ENCODE data around the gene COA1.
"Not testable (repeated sequence)": the region's sequence is repeated elsewhere in the genome, so short reads cannot be mapped to it uniquely, and the experiment has no call there.

Gene COA1

DNA sequence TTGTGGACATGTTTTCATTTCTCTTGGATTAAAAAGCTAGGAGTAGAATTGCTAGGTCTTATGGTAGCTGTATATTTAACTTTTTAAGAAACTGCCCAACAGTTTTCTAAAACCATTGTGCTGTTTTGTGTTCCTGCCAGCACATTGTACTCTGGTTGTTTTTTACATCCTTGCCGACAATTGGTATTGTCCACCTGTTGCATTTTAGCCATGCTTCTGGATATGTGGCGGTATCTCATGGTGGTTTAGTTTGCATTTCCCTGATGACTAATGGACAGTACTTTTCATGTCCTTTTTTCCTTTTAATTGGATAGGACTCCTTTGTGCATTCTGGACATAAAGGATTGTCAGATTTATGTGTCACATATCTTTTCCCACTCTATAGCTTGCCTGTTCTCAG is 100.9 kb downstream of the COA1 start:
- no peak for DNase-seq (ENCODE audit: low read depth in 2 of 2)

DNA sequence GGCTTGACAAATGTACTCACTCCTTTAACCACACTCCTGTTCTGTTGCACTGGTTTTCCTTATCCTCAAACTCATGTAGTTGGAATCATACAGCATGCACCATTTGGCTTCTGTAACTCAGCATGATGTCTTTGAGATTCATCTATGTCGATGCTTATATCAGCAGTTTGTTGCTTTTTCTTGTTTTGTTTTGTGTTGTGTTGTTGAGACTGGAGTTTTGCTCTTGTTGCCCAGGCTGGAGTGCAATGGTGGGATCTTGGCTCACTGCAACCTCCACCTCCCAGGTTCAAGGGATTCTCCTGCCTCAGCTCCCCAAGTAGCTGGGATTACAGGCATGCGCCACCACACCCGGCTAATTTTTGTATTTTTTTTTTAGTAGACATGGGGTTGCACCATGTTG is 101.5 kb downstream of the COA1 start:
- DNase-seq (ENCODE audit: low read depth in 2 of 2): not testable (repeated sequence)

DNA sequence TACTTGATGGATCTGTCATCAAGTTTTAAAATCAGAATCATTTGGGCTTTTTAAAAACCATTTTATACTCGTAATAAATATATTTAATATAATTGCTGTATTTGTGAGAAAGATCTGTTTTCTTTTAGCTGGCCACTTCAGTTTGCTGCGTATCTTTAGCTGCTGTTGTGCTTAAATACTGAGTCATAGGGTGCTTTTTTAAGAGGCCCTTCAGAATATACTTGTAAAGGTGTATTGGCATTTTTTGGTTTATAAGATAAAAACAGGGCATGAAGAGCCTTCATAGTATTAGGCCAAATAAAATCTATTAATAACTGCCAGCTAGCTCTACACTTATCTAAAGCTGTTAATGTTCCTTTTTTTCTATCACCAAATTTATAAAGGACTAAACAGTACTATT is 102.6 kb downstream of the COA1 start:
- DNase-seq (ENCODE audit: low read depth in 2 of 2): no peak

DNA sequence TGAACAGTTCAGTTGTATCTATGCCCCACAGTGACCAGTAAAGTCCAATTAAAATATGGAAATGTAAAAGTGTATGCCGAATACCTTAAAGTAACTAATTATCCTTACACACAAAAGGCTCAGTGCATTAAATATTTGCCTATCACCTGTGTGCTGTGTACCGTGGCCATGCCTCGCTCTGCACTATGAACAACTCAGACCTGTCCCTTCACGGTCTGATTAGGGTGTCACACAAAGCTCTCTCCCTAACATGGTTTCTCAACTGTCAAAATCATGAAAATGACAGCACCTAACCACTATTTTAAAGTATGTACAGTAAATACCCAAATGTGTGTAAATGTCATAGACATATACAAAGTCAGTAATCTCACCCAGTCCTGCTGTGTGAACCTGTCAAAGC is 103.3 kb downstream of the COA1 start:
- DNase-seq (ENCODE audit: low read depth in 2 of 2): no peak

DNA sequence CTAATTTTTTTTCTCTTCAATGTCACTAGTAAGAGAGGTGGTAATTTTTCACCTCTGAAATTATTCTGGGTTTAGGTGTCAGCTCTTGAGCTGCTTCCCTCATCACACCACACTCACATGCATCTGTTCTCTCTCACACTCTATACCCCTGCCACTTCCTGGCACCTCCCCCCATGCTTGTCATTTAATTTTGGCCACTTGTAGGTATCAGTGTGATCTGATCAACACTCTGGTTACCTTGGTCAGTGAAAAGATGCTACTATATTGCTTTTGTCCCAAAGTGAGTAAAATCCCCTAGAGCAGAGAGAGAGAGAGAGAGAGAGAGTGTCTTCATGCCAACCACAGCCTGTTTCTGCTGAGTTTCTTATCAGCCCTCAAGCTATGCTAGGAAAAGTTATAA is 103.9 kb downstream of the COA1 start:
- DNase-seq (ENCODE audit: low read depth in 2 of 2): peak; percentile 17 to 43

DNA sequence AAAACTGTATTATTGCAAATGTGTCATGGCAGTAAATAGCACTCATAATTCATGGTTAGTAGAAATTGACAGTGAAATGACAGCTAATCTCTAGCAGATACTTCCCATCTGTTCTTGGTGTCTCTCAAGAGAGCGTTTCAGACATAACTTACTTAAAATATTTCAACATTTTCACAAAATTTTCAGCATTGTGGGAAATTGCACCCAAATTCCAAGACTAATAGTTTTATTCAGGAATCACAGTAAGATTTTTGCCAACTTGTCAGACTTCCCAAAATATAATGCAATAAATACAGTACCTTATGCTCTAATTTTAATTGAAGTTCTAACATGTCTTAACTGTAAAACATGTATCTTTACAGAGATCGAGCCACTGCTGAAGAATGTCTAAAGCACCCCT is 105.2 kb downstream of the COA1 start:
- no peak for DNase-seq (ENCODE audit: low read depth in 2 of 2)

DNA sequence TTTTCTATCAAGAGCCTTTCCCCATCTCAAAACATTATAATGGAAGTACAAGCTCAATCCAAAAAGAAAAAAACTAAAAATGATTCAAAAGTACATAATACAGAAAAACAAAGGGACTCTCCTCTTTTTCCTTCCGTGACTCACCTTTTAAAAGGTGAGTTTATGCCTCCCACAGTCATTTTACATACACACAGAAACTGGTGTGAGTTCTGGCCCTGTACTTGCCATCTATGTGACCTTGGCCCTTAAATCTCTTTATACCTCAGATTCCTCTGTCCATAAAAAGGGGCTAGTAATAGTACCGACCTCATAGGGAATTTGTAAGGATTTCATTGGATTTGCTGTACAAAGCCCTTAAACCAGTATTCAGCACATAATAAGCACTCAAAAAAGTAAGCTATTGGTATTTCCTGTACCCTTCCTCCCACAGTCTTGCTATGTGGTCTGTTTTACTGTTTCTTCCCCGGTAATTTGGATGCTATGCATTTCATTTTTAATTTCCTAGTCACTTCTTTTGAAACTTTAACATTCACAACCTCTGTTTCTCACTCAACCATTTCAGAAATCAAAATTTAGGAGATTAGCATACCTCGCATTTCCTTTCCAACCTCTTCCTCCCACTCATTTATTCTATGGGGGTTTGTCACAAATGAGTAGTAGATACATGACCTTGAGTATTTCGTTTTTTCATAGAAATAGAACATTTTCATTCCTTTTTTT is 107.4 kb downstream of the COA1 start:
- no peak for DNase-seq (ENCODE audit: low read depth in 2 of 2)

DNA sequence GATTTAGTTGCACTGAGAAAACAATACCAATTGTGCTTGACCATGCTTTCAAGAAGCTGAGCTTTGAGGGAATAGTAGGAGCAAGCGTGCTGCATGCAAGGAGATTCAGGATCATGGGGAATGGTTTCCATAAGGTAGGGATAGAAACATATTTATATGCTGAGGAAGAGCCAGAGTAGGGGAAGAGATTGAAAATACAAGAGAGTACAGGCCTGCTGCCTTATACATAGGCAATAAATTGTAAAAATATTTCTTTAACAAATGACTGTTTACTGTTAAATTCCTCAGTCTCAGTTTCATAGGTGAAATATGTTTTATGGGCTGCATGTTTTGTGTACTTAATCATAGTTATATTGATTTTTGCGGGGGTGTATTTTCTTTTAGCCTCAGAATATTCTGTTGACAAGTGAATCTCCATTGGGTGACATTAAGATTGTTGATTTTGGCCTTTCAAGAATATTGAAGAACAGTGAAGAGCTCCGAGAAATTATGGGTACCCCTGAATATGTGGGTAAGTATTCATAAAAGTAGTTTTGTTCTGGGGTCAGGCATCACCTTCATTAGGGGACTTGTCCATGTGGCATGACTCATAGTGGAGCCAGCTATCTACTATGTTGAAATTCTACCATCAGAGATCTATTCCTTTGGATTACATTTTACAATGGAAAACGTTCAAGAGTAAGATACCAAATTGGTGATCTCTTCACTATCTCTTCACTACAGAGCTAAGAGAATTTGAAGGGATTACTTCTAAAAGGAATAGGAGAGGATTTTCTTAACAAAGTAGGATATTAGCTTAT is 109.9 kb downstream of the COA1 start:
- DNase-seq (ENCODE audit: low read depth in 2 of 2): no peak

DNA sequence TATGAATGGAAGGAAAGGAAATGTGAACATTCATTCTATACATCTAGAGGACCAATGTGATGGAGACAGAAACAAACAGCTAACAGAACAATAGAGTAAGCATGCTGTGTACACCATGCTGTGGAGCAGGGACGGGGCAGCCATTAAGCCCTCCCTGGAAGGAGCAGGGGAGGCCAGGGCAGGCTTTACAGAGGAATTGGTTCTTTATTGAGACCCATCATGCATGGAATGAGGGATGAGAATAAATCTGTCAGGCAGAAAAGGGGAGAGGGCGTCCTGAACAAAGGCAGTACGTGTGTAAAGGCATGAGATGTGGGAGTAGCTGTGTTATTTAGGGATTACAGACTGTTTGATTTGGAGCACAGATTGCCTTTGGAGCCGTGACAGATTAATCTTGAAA is 111.2 kb downstream of the COA1 start:
- DNase-seq (ENCODE audit: low read depth in 2 of 2): no peak

DNA sequence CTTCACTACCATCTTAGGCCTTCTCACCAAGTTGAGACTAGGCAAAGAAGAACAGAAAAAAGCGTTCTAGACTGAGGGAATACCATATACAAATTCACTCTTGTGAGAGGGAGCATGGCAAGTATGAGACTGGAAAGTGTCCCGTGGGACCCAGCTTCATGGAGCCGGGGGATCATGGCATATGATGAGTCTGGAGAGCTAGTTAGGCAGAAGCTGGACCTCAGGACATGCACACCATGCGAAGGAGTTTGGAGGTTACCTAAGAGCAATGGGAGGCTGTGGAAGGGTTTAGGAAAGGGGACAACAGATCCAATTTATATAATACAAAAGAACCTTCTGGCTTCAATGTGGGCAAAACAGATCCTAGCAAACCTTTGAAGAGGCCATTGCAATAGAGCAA is 112.3 kb downstream of the COA1 start:
- DNase-seq (ENCODE audit: low read depth in 2 of 2): no peak

DNA sequence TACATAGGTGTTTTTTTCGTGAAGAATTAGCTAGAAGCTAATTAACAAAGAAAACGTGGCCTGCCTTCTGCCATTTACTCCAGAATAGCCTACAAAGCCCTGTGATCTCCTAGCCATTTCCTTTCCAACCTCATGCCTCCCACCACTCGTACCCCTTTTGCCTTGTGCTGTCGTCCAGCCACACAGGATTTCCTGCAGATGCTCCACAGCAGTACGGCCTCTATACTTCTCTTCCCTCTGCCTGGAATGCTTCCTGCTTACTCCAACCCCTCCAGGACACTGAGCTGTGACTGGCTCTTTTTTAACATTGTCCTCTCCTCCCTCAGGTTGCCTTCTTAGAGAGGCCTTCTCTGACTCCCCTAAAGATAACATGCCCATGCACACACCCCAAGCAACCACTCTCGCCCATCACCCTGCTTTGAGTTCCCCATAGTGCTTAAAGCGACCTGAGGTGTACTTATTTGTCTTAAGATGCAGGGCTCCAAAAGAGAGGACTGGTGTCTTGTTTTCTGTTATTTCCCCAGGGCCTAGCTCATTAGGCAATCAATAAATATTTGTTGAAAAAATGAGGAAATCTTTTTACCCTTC is 113.7 kb downstream of the COA1 start:
- no peak for DNase-seq (ENCODE audit: low read depth in 2 of 2)

DNA sequence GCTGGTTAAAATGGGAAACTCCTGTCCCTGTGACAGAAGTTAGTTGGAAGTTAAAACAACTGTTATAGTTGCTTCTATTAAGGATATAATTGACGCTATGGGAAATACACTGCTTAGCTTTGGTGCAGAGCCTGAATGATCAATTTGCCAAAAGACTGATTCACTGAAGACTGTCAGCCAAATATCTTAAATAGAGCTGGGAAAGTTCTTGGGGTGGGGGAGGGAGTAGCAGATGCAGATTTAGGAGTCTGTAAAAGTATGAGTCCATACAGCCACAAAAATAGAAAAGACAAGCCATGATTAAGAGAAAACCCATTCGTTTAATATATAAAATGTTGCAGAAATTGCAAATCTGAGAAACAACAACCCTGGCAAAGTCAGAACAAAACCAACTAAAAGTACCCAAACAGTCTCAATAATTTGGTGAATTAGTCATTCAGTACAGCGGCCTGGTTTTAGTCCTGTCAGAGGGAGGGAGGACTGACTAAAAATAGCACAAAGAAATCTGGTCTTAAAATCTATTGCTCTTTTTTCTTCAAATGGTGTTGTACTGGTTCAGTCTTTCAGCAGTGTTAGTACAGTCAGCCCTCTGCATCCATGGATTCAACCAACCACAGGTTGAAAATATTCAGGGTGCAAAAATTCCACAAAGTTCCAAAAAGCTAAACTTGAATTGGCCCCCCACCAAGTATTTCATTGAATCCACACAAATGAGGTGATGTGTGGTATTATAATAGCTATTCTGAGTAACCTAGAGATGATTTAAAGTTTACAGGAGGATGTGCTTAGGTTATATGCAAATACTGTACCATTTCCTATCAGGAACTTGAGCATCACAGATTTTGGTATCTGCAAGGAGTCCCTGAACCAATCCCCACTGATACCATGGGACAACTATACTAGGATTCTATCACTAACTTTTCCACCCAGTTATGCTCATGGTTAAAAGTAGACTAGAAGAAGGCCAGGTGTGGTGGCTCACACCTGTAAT is 116.4 kb downstream of the COA1 start:
- DNase-seq (ENCODE audit: low read depth in 2 of 2): no peak

DNA sequence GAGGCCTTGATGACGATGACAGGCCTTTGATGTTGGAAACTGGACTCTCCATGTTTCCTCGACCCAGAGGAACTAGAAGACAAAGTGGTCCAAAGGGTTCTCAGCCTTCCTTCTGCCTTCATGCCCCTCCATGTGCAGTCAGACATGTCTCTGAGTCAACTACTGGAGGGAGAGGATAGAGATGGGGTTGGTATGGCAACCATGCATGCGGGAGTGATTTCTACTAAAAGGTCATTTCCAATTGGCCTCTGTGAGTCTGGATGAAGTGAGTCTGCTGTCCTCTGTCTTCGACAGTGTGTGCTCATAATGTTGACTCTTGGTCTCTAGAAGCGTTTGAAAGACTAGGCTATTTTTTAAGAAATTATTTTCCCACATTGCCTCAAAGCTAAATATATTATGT is 117.2 kb downstream of the COA1 start:
- DNase-seq (ENCODE audit: low read depth in 2 of 2): no peak

DNA sequence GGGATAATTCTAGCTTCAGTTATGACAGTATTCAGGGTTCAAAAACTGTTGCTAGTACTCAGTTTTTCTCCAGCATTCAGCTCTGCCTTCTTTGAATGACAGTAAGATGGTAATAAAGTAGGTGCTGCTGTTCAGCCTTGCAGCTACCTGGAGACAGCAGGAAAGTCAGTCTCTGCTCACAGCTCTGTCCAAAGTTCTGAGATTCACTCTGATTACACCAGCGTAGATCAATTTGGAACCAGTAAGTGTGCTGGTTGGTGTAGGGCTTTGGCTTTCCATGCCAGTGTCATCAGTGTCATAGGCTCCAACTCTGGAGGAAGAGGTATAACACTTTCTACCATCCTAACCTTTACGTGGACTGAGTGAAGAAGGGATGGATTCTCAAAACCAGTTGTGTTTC is 120.2 kb downstream of the COA1 start:
- DNase-seq (ENCODE audit: low read depth in 2 of 2): no peak

DNA sequence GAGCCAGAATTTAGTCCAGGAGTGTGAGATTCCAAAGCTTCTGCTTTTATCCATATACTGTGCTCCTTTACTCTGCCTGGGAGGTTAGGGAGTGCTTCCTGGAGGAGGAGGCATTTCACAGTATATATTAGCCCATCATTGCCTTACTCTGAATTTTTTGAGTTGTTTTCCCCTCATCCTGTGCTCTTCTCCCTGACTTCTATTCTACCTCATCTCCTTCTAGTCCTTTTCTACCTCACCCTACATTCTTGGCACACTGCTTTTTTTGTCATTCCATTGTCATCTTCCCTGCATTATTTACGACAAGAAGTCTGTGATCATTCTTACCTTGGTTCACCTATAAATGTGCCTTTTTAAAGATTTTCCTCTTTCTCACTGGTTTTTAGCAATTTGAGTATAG is 125.1 kb downstream of the COA1 start:
- DNase-seq (ENCODE audit: low read depth in 2 of 2): no peak

DNA sequence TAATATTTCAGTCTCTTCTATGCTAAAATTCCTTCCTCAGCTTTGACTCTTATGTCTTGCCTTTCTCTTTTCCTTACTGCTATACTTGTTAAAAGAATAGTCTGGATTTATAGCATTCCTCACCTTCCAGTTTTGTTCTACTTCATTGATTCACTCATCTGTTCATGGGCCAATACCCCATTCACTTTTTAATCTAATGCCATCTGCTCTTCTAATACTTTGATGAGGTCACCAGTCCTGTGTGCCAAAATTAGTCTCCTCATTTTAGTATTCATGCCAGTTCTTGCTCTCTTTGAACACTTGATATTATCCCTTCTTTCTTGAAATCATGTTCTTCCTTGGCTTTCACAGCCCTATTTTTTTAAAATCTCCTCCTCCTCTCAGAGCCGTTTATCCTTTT is 127.1 kb downstream of the COA1 start:
- no peak for DNase-seq (ENCODE audit: low read depth in 2 of 2)

DNA sequence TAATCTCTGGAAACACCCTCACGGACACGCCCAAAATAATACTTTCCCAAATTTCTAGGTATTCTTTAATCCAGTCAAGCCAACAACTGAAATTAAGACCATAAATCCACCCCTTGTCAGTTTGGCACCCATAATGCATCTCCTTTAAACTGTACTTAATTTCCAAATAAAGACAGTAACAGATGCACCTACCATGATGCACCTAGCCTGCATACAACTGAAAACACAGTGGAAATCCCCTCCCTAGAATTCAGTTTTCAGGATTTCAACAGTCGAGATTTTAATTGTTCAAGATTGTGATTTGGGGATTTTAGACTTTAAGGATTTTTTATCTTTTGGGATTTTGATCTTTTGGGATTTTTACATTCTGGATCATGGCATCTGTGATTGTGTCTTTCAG is 129.3 kb downstream of the COA1 start:
- no peak for DNase-seq (ENCODE audit: low read depth in 2 of 2)

DNA sequence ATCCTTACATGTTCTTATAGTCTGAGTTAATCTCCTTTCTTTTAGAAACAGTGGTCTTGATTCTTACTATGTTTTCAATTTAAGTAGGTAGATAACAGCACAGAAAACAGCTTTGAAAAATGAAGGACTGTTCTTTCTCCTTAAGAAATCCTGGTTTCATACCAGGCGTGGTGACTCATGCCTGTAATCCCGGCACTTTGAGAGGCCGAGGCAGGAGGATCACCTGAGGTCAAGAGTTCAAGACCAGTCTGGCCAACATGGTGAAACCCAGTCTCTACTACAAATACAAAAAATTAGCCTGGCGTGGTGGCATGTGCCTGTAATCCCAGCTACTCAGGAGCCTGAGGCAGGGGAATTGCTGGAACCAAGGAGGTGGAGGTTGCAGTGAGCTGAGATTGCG is 132.9 kb downstream of the COA1 start:
- DNase-seq (ENCODE audit: low read depth in 2 of 2): not testable (repeated sequence)

DNA sequence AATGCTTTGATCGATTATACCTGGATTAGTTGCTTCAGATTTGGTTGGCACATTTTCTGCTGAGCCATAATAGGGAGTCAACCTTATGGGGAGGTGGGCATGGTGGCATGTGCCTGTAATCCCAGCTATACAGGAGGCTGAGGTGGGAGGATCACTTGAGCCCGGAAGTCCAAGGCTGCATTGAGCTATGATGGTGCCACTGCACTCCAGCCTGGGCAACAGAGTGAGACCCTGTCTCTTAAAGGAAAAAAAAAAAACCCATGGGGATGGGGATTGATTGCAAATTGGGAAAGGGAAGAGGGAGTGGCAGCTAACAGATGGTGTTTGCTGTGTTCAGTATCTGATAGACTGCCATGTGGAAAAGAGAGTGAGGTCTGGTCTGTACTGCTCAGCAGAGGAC is 135.3 kb downstream of the COA1 start:
- no peak for DNase-seq (ENCODE audit: low read depth in 2 of 2)

DNA sequence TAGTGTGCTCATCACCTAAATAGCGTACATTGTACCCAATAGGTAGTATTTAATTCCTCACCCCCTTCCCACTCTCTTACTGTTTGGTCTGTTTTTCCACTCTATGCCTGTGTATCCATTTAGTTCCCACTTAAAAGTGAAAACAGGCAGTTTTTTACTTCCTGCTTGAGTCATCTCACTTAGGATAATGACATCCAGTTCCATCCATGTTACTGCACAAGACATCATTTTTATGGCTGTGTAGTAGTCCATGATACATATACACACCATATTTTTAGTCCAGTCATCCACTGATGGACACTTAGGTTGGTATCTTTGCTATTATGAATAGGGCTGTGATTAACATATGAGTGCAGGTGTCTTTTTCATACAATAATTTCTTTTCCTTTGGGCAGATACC is 136.3 kb downstream of the COA1 start:
- no peak for DNase-seq (ENCODE audit: low read depth in 2 of 2)

DNA sequence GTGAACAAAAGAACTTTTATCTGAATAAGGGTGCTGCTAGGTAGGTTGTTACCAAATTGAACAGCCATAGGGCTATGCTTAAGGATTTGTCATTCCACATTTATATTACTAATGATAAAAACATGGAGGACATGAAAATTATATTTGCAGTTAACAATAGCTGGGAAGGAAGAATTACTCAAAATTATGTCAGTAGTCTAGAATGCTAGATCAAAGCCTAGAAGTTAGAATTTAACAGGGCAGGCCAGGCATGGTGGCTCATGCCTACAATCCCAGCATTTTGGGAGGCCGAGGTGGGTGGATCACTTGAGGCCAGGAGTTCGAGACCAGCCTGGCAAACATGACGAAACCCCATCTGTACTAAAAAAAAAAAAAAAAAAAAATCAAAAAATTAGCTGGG is 137.0 kb downstream of the COA1 start:
- no peak for DNase-seq (ENCODE audit: low read depth in 2 of 2)
